ENCODE data around the gene MLN.

- TF ChIP-seq CTCF (IDR thresholded peaks at IDR 0.05) (no peak), POLR2A (IDR thresholded peaks at IDR 0.05) (peak in 1 of 2 donors; percentile 19)
These were observed 20.8 kb upstream of the MLN start for GRCh38 chr6:33824461-33825154.

All from Peyer's patch (tissue), 4 donors.